NCI-H2196 treated with DMSO at 0.1 percent for 48 hours (cell line): ENCODE data around the gene GGN.
"Not testable (repeated sequence)": the region's sequence is repeated elsewhere in the genome, so short reads cannot be mapped to it uniquely, and the experiment has no call there.

Experiments
- DNase-seq: peaks from one replicate; lab custom pipeline; 2025; ENCODE audit not compliant: unreplicated experiment; lab: John Stamatoyannopoulos, UW

GGN gene

GRCh38 chr19:38411898-38412297 is 24.1 kb upstream of the GGN start:
- DNase-seq: not testable (repeated sequence)

DNA sequence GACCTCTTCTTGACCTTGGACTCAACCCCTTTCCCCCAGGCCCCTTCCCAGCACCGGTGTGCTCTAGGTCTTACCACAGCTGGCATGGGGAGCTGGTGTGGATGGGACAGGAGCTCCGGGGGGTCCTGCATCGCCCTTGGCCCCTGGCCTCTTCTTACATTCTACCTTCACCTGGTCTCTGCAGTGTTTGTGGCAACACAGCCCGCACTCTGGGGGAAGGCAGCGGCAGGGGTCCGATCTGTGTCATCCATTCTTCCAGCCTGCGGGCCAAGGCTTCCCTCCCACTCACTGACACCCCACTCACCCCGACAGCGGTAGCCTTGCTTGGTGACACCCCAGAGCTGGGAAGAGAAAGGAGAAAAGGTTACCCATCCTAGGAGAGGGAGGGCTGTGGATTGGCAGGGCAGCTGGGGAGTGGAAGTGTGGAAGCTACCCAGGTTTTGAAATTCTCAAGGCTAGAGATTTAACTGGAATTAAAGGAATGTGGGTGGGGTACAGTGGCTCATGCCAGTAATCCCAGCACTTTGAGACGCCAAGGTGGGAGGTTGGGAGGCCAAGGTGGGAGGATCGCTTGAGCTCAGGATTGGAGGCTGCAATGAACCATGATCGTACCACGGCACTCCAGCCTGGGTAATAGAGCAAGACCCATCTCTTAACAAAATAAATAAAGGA is 23.3 kb upstream of the GGN start:
- no peak for DNase-seq

DNA sequence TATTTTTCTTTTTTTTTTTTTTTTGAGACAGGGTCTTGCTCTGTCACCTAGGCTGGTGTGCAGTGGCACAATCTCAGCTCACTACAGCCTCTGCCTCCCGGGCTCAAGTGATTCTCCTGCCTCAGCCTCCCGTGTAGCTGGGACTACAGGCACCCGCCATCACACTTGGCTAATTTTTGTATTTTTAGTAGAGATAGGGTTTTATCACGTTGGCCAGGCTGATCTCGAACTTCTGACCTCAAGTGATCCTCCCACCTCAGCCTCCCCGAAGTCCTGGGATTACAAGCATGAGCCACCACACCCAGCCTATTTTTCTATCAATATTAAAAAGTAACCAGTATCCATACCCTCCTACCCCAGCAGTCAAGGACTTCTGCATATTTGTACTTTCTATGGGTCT is 22.6 kb upstream of the GGN start:
- not testable (repeated sequence) for DNase-seq

- DNase-seq: no peak
Measured at GRCh38 chr19:38409631-38410133, 21.8 kb upstream of the GGN start.

DNA sequence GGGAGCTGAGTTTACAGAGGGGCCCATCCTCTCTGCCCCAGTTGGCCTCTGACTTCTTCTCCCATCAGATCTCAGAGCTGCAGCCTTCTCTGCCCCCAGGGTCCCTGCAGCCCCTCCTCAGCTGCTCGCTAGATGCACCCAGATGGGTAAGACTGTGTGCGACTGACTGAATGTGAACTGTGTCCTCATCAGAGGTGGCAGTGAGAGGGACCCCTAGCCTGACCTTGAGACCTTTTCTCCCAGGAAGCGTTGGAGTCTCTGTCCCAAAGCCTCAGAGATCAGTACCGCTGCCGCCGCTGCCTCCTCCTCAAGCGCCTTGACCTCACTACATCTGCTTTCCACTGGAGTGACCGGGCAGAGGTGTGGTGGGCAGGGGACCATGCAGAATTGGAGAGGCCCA is 17.4 kb upstream of the GGN start:
- DNase-seq: no peak

- DNase-seq: no peak
Measured at GRCh38 chr19:38404858-38405257, 17.0 kb upstream of the GGN start.

DNA sequence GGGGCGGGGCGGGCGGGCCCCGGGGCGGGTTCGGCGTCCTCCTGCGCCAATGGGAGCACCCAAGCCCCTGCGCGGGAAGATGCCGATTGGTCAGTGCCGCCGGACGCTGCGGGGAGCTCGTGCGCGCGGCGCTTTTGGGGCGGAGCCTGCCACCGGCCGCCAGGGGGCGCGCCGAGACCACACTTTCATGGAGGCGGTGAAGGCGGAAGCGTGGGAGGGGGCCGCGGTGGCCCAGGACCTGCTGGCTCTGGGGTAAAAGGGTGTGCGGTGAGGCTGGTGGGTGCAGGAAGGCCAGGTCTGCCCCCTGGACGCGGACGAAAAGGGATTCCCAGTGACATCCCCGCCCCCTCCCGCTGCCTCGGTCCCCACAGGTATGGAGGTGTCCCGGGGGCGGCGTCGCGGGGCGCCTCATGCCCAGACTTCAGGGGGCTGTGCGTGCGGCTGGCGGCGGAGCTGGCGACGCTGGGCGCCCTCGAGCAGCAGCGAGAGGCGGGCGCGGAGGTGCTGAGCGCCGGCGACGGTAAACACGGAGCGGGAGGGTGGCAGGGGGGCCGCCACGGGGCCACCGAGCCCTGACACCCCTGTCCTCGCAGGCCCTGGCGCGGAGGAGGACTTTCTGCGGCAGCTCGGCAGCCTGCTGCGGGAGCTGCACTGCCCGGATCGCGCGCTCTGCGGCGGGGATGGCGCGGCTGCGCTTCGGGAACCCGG is 15.3 kb upstream of the GGN start, which contains the start of gene FAM98C:
Gene FAM98C (plus strand): TSS at position 127 of the 708 bp plus-strand sequence. CDS start 61 bp downstream, at position 188.
- peak; percentile 94 for DNase-seq

DNA sequence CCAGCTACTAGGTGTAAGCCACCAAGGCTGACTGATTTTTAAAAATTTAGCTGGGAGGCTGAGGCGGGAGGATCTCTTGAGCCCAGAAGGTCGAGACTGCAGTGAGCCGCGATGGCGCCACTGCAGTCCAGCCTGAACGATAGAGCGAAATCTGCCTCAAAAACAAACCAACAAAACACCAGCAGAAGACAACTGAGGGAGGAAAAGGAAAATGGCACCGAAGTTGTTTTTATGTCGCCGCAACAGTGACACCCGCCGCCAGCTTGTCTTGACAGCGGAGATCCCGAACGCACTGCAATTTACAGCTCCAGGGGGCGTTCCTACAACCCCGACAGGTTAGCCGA is 14.8 kb upstream of the GGN start:
- DNase-seq: no peak

- DNase-seq: no peak
Measured at GRCh38 chr19:38401148-38401547, 13.3 kb upstream of the GGN start.

DNA sequence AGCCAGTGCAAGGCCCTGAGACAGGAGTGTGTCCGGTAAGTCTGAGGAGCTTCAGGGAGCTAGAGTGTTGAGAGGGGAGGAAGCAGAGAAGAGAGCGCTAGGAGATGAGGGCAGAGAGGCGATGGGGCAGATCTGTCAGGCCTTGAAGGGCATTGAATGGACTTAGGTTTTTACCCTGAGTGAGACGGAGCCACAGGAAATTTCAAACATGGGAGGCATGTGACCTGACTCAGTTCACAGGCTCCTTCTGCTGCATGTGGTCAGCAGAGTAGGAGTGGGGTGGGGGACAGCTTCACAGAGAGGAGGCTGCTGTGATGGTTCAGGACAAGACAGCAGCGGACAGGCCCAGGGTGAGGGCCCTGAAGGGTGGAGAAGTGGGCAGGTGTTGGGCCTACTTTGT is 12.5 kb upstream of the GGN start:
- DNase-seq: no peak

GRCh38 chr19:38399537-38399936 is 11.7 kb upstream of the GGN start:
- no peak for DNase-seq

- no peak for DNase-seq
Measured at GRCh38 chr19:38399081-38399480, 11.2 kb upstream of the GGN start.

DNA sequence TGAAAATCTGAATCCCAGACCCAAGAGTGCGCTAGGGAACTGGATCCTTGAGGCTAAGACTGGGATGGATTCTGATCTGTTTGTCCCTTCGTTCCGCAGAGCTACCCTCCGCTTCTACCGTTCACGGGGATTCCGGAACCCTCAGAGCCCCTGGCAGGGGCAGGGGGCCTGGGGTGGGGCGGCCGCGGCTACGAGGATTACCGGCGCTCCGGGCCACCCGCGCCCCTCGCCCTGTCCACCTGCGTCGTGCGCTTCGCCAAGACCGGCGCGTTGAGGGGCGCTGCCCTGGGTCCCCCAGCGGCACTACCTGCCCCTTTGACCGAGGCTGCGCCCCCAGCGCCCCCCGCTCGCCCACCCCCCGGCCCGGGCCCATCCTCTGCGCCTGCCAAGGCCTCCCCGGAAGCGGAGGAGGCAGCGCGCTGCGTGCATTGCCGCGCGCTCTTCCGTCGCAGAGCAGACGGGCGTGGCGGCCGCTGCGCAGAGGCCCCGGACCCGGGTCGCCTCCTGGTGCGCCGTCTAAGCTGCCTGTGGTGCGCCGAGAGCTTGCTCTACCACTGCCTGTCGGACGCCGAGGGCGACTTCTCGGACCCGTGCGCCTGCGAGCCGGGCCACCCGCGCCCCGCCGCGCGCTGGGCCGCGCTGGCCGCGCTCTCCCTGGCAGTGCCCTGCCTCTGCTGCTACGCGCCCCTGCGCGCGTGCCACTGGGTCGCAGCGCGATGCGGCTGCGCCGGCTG is 7.7 kb upstream of the GGN start:
- no peak for DNase-seq

DNA sequence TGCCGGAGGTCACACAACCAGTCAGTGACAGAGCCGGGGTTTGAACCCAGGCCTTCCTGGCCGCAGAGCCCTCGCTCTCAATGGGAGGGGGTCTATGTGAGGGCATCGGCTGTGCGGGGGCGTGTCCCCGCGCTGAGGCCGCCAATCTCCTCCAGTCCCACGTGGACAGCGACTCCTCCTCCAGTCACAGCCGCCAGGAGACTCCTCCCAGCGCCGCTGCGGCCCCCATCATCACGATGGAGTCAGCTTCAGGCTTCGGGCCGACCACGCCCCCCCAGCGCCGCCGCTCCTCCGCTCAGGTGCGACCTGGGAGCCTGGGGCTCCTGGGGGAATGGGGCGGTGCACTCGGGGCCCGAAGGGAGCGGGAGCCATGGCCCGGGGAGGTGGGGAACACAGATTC is 6.7 kb upstream of the GGN start:
- DNase-seq: no peak

DNA sequence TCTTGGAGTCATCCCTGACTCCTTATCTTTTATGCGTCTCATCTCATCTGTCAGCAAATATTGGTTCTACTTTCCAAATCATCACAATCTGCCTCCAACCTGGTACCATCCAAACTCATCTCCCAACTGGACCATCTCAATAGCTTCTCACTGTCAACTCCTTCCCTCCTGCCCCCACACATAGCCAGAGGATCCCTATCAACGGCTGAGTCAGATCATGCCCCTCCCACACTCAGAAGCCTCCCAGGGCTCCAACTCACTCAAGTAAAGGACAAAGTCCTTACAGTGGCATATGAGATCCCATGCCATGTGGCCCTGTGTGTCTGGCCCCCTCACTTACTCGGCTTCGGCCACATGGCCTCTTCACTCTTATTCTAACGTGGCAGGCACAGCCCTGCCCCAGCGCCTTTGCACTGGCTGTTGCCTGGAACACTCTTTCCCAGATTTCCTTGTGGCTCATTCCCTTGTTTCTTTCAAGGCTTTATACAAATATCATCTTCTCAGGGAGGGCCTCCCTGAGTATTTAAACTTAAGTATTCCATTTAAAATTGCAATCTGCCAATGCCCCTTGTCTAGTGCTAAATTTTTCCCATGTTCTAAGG is 5.0 kb upstream of the GGN start:
- no peak for DNase-seq

- no peak for DNase-seq
Measured at GRCh38 chr19:38391911-38392464, 4.2 kb upstream of the GGN start.

- DNase-seq: no peak
Measured at GRCh38 chr19:38389957-38390924, 2.4 kb upstream of the GGN start.

- DNase-seq: no peak
Measured at GRCh38 chr19:38389101-38389925, 1.5 kb upstream of the GGN start.
